Keratinocyte (primary cell): ENCODE data around the gene ZNF500. TPM values are rescaled to one million over a fixed set of nuclear protein-coding genes. Genes with fewer than 3 reads are reported as not detected.

Experiments
- DNase-seq: peaks from one replicate; pipeline ENCODE4 v3.0.0-alpha.2; 2011; ENCODE audit warnings: low read depth, missing footprints, low spot score
- FAIRE-seq: peaks from 2 replicates; lab custom pipeline; 2011; peaks lifted over from hg19 to GRCh38; lab: Jason Lieb, UNC
- H2AFZ ChIP-seq: 2 replicates; pipeline ENCODE4 v1.6.0; 2012; ENCODE audit warnings: low read length, control low read depth, inconsistent platforms; ENCODE audit not compliant: control insufficient read depth
- H3K27ac ChIP-seq: 2 replicates; pipeline ENCODE4 v1.5.1; 2011; ENCODE audit warnings: low read length; ENCODE audit not compliant: control insufficient read depth, insufficient read depth
- H3K27me3 ChIP-seq: 3 replicates; pipeline ENCODE4 v1.6.0; 2011; ENCODE audit warnings: low read length; ENCODE audit not compliant: control insufficient read depth, insufficient read depth; ENCODE audit errors: extremely low read depth
- H3K36me3 ChIP-seq, 2 experiments: 2 replicates in 1 of 2; 3 replicates in 1 of 2; pipeline ENCODE4 v1.5.1; 2011; ENCODE audit warnings: low read length in 2 of 2, mild to moderate bottlenecking in 1 of 2; ENCODE audit not compliant: control insufficient read depth in 2 of 2, insufficient read depth in 2 of 2; ENCODE audit errors: extremely low read depth in 1 of 2
- H3K4me1 ChIP-seq: 3 replicates; pipeline ENCODE4 v1.5.1; 2011; ENCODE audit warnings: low read length; ENCODE audit not compliant: control insufficient read depth, insufficient read depth; ENCODE audit errors: extremely low read depth
- H3K4me2 ChIP-seq: 3 replicates; pipeline ENCODE4 v1.6.0; 2011; ENCODE audit warnings: low read depth, low read length; ENCODE audit not compliant: control insufficient read depth, insufficient read depth; ENCODE audit errors: extremely low read depth
- H3K4me3 ChIP-seq, 3 experiments: fragments of 200-600 bp in 1 of 3; sonication (generic) in 1 of 3; 2 replicates in 2 of 3; 3 replicates in 1 of 3; pipeline ENCODE4 v1.5.1; 2011 to 2016; ENCODE audit warnings: low read length in 3 of 3, mild to moderate bottlenecking in 3 of 3, control low read depth in 2 of 3, inconsistent platforms in 1 of 3, low read depth in 1 of 3, mixed read lengths in 1 of 3, mixed run types in 1 of 3, moderate library complexity in 1 of 3; ENCODE audit not compliant: control insufficient read depth in 2 of 3, insufficient read depth in 2 of 3; ENCODE audit errors: extremely low read depth in 1 of 3
- H3K79me2 ChIP-seq: 2 replicates; pipeline ENCODE4 v1.6.0; 2012; ENCODE audit warnings: low read length; ENCODE audit not compliant: control insufficient read depth, insufficient read depth
- H3K9ac ChIP-seq: 3 replicates; pipeline ENCODE4 v1.6.0; 2011; ENCODE audit warnings: low read length; ENCODE audit not compliant: control insufficient read depth, insufficient read depth; ENCODE audit errors: extremely low read depth
- H3K9me1 ChIP-seq: 3 replicates; pipeline ENCODE4 v1.6.0; 2011; ENCODE audit warnings: low read length; ENCODE audit not compliant: control insufficient read depth, insufficient read depth; ENCODE audit errors: extremely low read depth
- H3K9me3 ChIP-seq: 2 replicates; pipeline ENCODE4 v1.5.1; 2012; ENCODE audit warnings: low read depth, low read length; ENCODE audit not compliant: control insufficient read depth
- H4K20me1 ChIP-seq: 3 replicates; pipeline ENCODE4 v1.6.0; 2011; ENCODE audit warnings: low read length; ENCODE audit not compliant: control insufficient read depth, insufficient read depth; ENCODE audit errors: extremely low read depth
- EZH2 ChIP-seq: IDR thresholded peaks from one replicate; pipeline ENCODE4 v1.6.1; 2012; ENCODE audit warnings: inconsistent platforms, mild to moderate bottlenecking, low read length, moderate library complexity
- dilution Hi-C: fragments of 300-500 bp; cut with MboI; formaldehyde crosslinking; loops from one replicate; pipeline ENCODE4 v1.7.0; 2020; ENCODE audit warnings: low sequenced_read_pairs; ENCODE audit not compliant: extremely low pct_ligation_motif_present
- polyA plus RNA-seq, 5 experiments: library from polyadenylated mRNA; depleted of rRNA in 3 of 5; stranded (reverse) in 3 of 5; stranded (forward) in 1 of 5; unstranded in 1 of 5; fragments of >200 nt; gene quantifications; 1 replicate in 1 of 5; 2 replicates in 3 of 5; 3 replicates in 1 of 5; pipeline versions ENCODE4 v1.2.1 to v1.2.3, GENCODE V29; 2011 to 2012; ENCODE audit warnings: missing spikeins in 2 of 5, low read depth in 1 of 5, low replicate concordance in 1 of 5
- TF ChIP-seq, protein P1 (sequence below), 3 experiments: IDR thresholded peaks in 1 of 3; conservative IDR thresholded peaks in 1 of 3; optimal IDR thresholded peaks in 1 of 3; 2 replicates in 2 of 3; 3 replicates in 1 of 3; pipeline versions ENCODE3 to v1.5.1; 2011; ENCODE audit warnings: low read length in 3 of 3, mild to moderate bottlenecking in 3 of 3, moderate library complexity in 2 of 3, control low read depth in 1 of 3, inconsistent platforms in 1 of 3; ENCODE audit not compliant: insufficient read depth in 2 of 3; ENCODE audit errors: extremely low read depth in 1 of 3

The ZNF500 gene
- polyA plus RNA-seq, 1 donor (not counting 4 experiments of a cell fraction or from before 2014, with no cell fraction given), result 3.3 TPM

- H3K4me1 ChIP-seq, result no peaks in the 10 kb centered on the region
- dilution Hi-C loops, result no loop called here
- H3K4me3 ChIP-seq, result no peak overlapping the region
- no peak for TF ChIP-seq EZH2
- TF ChIP-seq, protein P1, sequence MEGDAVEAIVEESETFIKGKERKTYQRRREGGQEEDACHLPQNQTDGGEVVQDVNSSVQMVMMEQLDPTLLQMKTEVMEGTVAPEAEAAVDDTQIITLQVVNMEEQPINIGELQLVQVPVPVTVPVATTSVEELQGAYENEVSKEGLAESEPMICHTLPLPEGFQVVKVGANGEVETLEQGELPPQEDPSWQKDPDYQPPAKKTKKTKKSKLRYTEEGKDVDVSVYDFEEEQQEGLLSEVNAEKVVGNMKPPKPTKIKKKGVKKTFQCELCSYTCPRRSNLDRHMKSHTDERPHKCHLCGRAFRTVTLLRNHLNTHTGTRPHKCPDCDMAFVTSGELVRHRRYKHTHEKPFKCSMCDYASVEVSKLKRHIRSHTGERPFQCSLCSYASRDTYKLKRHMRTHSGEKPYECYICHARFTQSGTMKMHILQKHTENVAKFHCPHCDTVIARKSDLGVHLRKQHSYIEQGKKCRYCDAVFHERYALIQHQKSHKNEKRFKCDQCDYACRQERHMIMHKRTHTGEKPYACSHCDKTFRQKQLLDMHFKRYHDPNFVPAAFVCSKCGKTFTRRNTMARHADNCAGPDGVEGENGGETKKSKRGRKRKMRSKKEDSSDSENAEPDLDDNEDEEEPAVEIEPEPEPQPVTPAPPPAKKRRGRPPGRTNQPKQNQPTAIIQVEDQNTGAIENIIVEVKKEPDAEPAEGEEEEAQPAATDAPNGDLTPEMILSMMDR (optimal IDR thresholded peaks at IDR 0.05 in 1 of 3, IDR thresholded peaks at IDR 0.05 in 1 of 3, conservative IDR thresholded peaks at IDR 0.05 in 1 of 3; ENCODE audit: extremely low read depth in 1 of 3, insufficient read depth in 2 of 3, low read length in 3 of 3), result no peak
- H3K79me2 ChIP-seq, result no peaks in the 10 kb centered on the region
- no peaks in the 10 kb centered on the region for H4K20me1 ChIP-seq
- H3K9me1 ChIP-seq, result no peaks in the 10 kb centered on the region
- no peak overlapping the region for H2AFZ ChIP-seq
- FAIRE-seq (no peak), DNase-seq (no peak)
- no peak overlapping the region for H3K27ac ChIP-seq
- H3K9ac ChIP-seq, result no peak overlapping the region
- peaks cover 0 to 1% of the 10 kb centered on the region in 2 experiments for H3K36me3 ChIP-seq
- H3K4me2 ChIP-seq, result no peak overlapping the region
- H3K9me3 ChIP-seq, result no peaks in the 10 kb centered on the region
- H3K27me3 ChIP-seq, result no peaks in the 10 kb centered on the region
Measured at GRCh38 chr16:4792951-4793513, 26.1 kb upstream of the ZNF500 start.

DNA sequence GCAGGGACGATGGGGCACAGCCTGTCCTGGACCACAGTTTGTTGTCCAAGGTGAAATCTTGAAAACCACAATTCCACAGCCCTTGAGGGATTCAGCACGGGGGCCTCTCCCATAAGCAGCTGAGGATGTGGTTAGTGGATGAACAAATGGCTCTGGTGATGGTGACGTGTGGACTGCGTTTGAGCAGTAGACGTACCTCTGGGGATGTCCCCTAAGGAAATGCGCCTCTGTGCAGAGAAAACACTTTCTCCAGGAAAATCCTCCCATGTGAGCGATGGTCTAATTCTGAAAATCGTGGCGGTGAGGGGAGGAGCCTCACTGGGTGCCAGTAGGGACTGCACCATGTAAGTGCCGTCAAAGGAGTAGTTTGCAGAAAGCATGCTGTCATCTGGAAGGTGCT is 23.9 kb upstream of the ZNF500 start:
- no peaks in the 10 kb centered on the region for H3K27me3 ChIP-seq
- no peak for TF ChIP-seq EZH2
- TF ChIP-seq, protein P1 (optimal IDR thresholded peaks at IDR 0.05 in 1 of 3, IDR thresholded peaks at IDR 0.05 in 1 of 3, conservative IDR thresholded peaks at IDR 0.05 in 1 of 3; ENCODE audit: extremely low read depth in 1 of 3, insufficient read depth in 2 of 3, low read length in 3 of 3), result no peak
- dilution Hi-C loops, result no loop called here
- no peaks in the 10 kb centered on the region for H3K36me3 ChIP-seq
- no peaks in the 10 kb centered on the region for H3K79me2 ChIP-seq
- no peak for DNase-seq
- H3K4me2 ChIP-seq, result no peak overlapping the region
- no peak overlapping the region for H3K27ac ChIP-seq
- no peaks in the 10 kb centered on the region for H3K9me3 ChIP-seq
- H3K4me3 ChIP-seq, result no peak overlapping the region
- no peak for FAIRE-seq
- H3K4me1 ChIP-seq, result peaks cover 2% of the 10 kb centered on the region
- H3K9ac ChIP-seq, result no peak overlapping the region
- H2AFZ ChIP-seq, result no peak overlapping the region
- H3K9me1 ChIP-seq, result no peaks in the 10 kb centered on the region
- H4K20me1 ChIP-seq, result no peaks in the 10 kb centered on the region
